Spleen (tissue), 11 donors: ENCODE measurements around the gene SMYD1. TPM values are rescaled to one million over a fixed set of nuclear protein-coding genes. Genes with fewer than 3 reads are reported as not detected.

Experiments used
- DNase-seq: peaks from one replicate; pipeline ENCODE4 v3.0.0-alpha.2; 2020
- H3K27ac ChIP-seq, 8 donors: fragments of 200-600 bp; sonication (generic) in 7 of 8; 1 replicate in 4 of 8; 2 replicates in 4 of 8; pipeline versions ENCODE4 v1.5.0 to v1.8.0; 2016 to 2021; ENCODE audit warnings: inconsistent platforms in 4 of 8, mild to moderate bottlenecking in 4 of 8, moderate library complexity in 1 of 8
- H3K27me3 ChIP-seq, 7 donors: fragments of 200-600 bp; sonication (generic) in 6 of 7; replicated peaks in 1 of 7; 1 replicate in 4 of 7; 2 replicates in 3 of 7; pipeline versions ENCODE4 v1.5.0 to v1.8.0; 2016 to 2021; ENCODE audit warnings: inconsistent platforms in 3 of 7, mild to moderate bottlenecking in 1 of 7
- H3K36me3 ChIP-seq, 6 donors: fragments of 200-600 bp; sonication (generic) in 5 of 6; 1 replicate in 4 of 6; 2 replicates in 2 of 6; pipeline versions ENCODE4 v1.5.0 to v1.8.0; 2016 to 2021; ENCODE audit warnings: inconsistent platforms in 2 of 6
- H3K4me1 ChIP-seq, 6 donors: fragments of 200-600 bp; sonication (generic) in 5 of 6; 1 replicate in 3 of 6; 2 replicates in 3 of 6; pipeline versions ENCODE4 v1.5.0 to v1.8.0; 2016 to 2021; ENCODE audit warnings: inconsistent platforms in 3 of 6
- H3K4me3 ChIP-seq, 8 donors: fragments of 200-600 bp; sonication (generic) in 7 of 8; 1 replicate in 4 of 8; 2 replicates in 4 of 8; pipeline versions ENCODE4 v1.5.0 to v1.8.0; 2016 to 2021; ENCODE audit warnings: inconsistent platforms in 4 of 8, mild to moderate bottlenecking in 4 of 8, moderate library complexity in 2 of 8
- H3K9me3 ChIP-seq, 8 donors: fragments of 200-600 bp; sonication (generic) in 7 of 8; 1 replicate in 4 of 8; 2 replicates in 4 of 8; pipeline versions ENCODE4 v1.5.0 to v1.8.0; 2016 to 2021; ENCODE audit warnings: inconsistent platforms in 4 of 8
- CTCF ChIP-seq, 11 experiments: fragments of 200-600 bp in 7 of 11; fragments of 450-650 bp in 4 of 11; sonication (generic) in 4 of 11; IDR thresholded peaks in 8 of 11; conservative IDR thresholded peaks in 3 of 11; 1 replicate in 7 of 11; 2 replicates in 4 of 11; pipeline versions ENCODE4 v1.4.0 to v1.8.0; 2016 to 2021; ENCODE audit warnings: antibody characterized with exemption in 11 of 11, inconsistent platforms in 4 of 11, mild to moderate bottlenecking in 1 of 11
- POLR2A ChIP-seq, 3 donors: fragments of 450-650 bp; IDR thresholded peaks; one replicate each; pipeline ENCODE4 v1.5.1; 2017; ENCODE audit warnings: antibody characterized with exemption in 3 of 3, mild to moderate bottlenecking in 1 of 3
- POLR2AphosphoS5 ChIP-seq, 3 donors: sonication (generic); formaldehyde crosslinking; IDR thresholded peaks; one replicate each; pipeline ENCODE4 v1.5.1; 2017; ENCODE audit warnings: antibody characterized with exemption in 3 of 3
- WGBS, 5 donors: extraction: QIAGEN DNeasy Blood & Tissue Kit in 3 of 5; methylation state at CpG; one replicate each; pipeline versions ENCODE4 v1.1.5 to v1.1.7; 2013 to 2018; 5-methylcytosine and 5-hydroxymethylcytosine counted together
- intact Hi-C: fragments of 100-400 bp; cut with DNase I; formaldehyde crosslinking; loops from one replicate; pipeline ENCODE4 v1.15.0; 2023; ENCODE audit warnings: low total_unique reads
- polyA plus RNA-seq, 3 donors: library from polyadenylated mRNA; stranded (reverse); fragments of 200-250 nt; gene quantifications; one replicate each; pipeline ENCODE4 v1.2.1, GENCODE V29; 2013
- total RNA-seq, 7 donors: library from RNA; depleted of rRNA in 3 of 7; stranded (reverse); fragments of >200 nt in 3 of 7; fragmentation: NEBNext Ultra II Directional in 4 of 7; extraction: Animal tissue kit (Norgen Biotek cat#: 25700) in 4 of 7; gene quantifications; one replicate each; pipeline versions ENCODE4 v1.1.0 to v1.2.1, GENCODE V29; 2016 to 2021
- donor health status: healthy with polysubstance abuse.
- donor health status: DM: no; HTN: no; CAD: no; lungs with moderate emphysema.
- donor health status: DM: no; HTN: no; CAD: no.
- donor health status: Bipolar disorder and iron deficiency.
- donor health status: healthy.
- donor health status: DM: no; HTN: no; CAD: no.
- donor health status: DM: yes; HTN: yes; CAD: no.

SMYD1 gene
- total and polyA plus RNA-seq, 10 donors, result 0.02 to 0.07 TPM; not detected in 8

GRCh38 chr2:88032070-88032702 is 35.4 kb upstream of the SMYD1 start:
- intact Hi-C loops, result no loop called here
- H3K27me3 ChIP-seq, result no peaks in the 10 kb centered on the region
- no peak overlapping the region for H3K27ac ChIP-seq
- H3K9me3 ChIP-seq, result no peaks in the 10 kb centered on the region
- no peak for DNase-seq
- peaks cover 0 to 90% (median 48%) of the 10 kb centered on the region in 6 donors for H3K36me3 ChIP-seq
- 88 to 99% (median 97%) methylated on average over 7 of the region's 7 CpGs for WGBS, 5 donors
- TF ChIP-seq POLR2AphosphoS5 (IDR thresholded peaks at IDR 0.05), result no peak
- no peak for TF ChIP-seq CTCF (IDR thresholded peaks at IDR 0.05 in 8 of 11, conservative IDR thresholded peaks at IDR 0.05 in 3 of 11)
- no peak for TF ChIP-seq POLR2A (IDR thresholded peaks at IDR 0.05)
- no peak overlapping the region for H3K4me3 ChIP-seq
- peaks cover 0 to 26% (median 6%) of the 10 kb centered on the region in 6 donors for H3K4me1 ChIP-seq

DNA sequence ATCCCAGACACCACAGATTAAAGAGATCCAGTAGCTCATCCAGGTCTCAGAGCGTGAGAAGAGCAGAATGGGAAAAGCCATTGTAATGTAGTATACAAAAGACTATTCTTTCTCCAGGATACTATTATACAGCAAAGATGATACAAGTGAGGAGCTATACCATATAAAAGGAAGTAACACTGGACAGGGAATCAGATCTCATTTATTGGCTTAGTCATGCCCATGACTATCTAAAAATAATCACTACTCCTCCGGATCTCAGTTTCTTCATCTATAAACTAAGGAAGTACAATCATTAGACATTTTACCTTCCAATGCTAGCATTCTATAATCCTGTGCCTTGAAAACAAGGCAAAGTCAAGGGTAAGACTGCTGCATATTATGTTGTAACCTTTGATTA is 31.4 kb upstream of the SMYD1 start:
- no peaks in the 10 kb centered on the region for H3K27me3 ChIP-seq
- no peak overlapping the region for H3K4me3 ChIP-seq
- no peak overlapping the region for H3K27ac ChIP-seq
- no peaks in the 10 kb centered on the region for H3K9me3 ChIP-seq
- peaks cover 0 to 23% (median 6%) of the 10 kb centered on the region in 6 donors for H3K4me1 ChIP-seq
- 74 to 90% (median 78%) methylated on average over 2 of the region's 2 CpGs for WGBS, 5 donors
- intact Hi-C loops, result no loop called here
- H3K36me3 ChIP-seq, result peaks cover 0 to 57% (median 24%) of the 10 kb centered on the region in 6 donors
- TF ChIP-seq CTCF (IDR thresholded peaks at IDR 0.05 in 8 of 11, conservative IDR thresholded peaks at IDR 0.05 in 3 of 11) (no peak), POLR2A (IDR thresholded peaks at IDR 0.05) (no peak), POLR2AphosphoS5 (IDR thresholded peaks at IDR 0.05) (no peak)
- no peak for DNase-seq

DNA sequence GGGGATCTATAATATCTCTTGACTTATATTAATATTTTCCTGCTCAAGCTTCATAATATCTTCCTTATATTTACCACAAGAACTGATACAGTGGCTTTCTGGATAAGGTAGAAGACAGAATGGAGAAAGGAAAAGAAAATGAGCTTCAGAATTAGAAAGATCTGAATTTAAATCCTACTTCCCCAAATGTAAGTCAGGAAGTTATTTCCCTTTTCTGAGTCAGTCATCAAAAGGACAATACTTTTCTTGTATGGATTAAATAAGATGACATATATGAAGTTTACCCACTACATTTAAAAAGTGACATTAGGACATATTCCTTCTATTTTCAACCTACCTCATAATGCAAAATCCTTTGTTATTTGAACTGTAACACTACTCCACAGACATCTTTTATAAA is 31.0 kb upstream of the SMYD1 start:
- no peaks in the 10 kb centered on the region for H3K9me3 ChIP-seq
- no peak for DNase-seq
- peaks cover 0 to 27% (median 6%) of the 10 kb centered on the region in 6 donors for H3K4me1 ChIP-seq
- no peak overlapping the region for H3K4me3 ChIP-seq
- no peak overlapping the region for H3K27ac ChIP-seq
- no peaks in the 10 kb centered on the region for H3K27me3 ChIP-seq
- peaks cover 0 to 53% (median 21%) of the 10 kb centered on the region in 6 donors for H3K36me3 ChIP-seq
- intact Hi-C loops, result no loop called here
- TF ChIP-seq POLR2AphosphoS5 (IDR thresholded peaks at IDR 0.05) (no peak), POLR2A (IDR thresholded peaks at IDR 0.05) (no peak), CTCF (IDR thresholded peaks at IDR 0.05 in 8 of 11, conservative IDR thresholded peaks at IDR 0.05 in 3 of 11) (no peak)

DNA sequence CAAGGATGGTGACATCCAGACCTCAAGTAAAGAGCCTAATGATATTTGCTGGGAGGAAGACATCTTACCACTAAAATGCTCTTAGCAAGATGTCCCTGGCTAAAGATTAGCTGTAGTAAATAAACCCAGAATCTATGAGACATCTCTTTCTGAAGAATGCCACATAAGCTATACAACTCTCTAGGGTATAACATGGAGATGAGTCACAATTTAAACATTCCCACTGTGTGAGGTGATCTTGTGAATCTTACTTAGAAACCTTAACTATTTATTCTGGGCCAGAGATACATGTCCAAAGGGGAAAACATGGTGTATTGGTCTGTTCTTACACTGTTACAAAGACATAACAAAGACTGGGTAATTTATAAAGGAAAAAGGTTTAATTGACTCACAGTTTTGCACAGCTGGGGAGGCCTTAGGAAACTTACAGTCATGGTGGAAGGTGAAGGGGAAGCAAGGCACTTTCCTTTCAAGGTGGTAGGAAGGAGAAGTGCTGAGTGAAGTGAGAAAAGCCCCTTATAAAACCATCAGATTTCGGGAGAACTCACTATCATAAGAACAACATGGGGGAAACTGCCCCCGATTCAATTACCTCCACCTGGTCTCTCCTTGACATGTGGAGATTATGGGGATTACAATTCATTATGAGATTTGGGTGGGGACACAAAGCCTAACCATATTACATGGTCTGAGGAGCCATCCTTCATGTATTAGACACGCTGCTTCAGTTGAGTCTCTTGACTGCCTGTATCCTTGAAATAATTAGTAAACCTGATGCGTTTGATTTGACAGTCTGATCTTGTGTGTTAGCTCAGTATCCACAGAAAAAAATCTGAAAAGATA is 29.1 kb upstream of the SMYD1 start:
- 93 to 100% (median 97%) methylated on average over 4 of the region's 4 CpGs for WGBS, 5 donors

More for the DNA sequence above, 29.1 kb upstream of the SMYD1 start:
- H3K27ac ChIP-seq, result no peak overlapping the region
- no peak overlapping the region for H3K4me3 ChIP-seq
- no peak for DNase-seq
- no peaks in the 10 kb centered on the region for H3K27me3 ChIP-seq
- peaks cover 0 to 38% (median 6%) of the 10 kb centered on the region in 6 donors for H3K4me1 ChIP-seq
- TF ChIP-seq POLR2A (IDR thresholded peaks at IDR 0.05), result no peak
- no peak for TF ChIP-seq POLR2AphosphoS5 (IDR thresholded peaks at IDR 0.05)
- no peak for TF ChIP-seq CTCF (IDR thresholded peaks at IDR 0.05 in 8 of 11, conservative IDR thresholded peaks at IDR 0.05 in 3 of 11)
- intact Hi-C loops, result no loop called here
- H3K36me3 ChIP-seq, result peaks cover 0 to 35% (median 10%) of the 10 kb centered on the region in 6 donors
- no peaks in the 10 kb centered on the region for H3K9me3 ChIP-seq
